GM12873 (cell line): ENCODE measurements around the gene ARHGAP19.

Experiments
- CTCF ChIP-seq: IDR thresholded peaks from 2 replicates; pipeline ENCODE4 v1.5.1; 2012; ENCODE audit warnings: low read depth, mild to moderate bottlenecking, moderate library complexity, low read length, control low read depth; ENCODE audit not compliant: insufficient read depth; ENCODE audit errors: missing control alignments

The ARHGAP19 gene

GRCh38 chr10:97270523-97271154 is 21.8 kb downstream of the ARHGAP19 start:
- no peak for TF ChIP-seq CTCF

- TF ChIP-seq CTCF, result no peak
Observed at GRCh38 chr10:97267671-97268070, 24.8 kb downstream of the ARHGAP19 start.

- no peak for TF ChIP-seq CTCF
Observed at GRCh38 chr10:97263971-97264370, 28.5 kb downstream of the ARHGAP19 start.

- TF ChIP-seq CTCF, result no peak
Observed at GRCh38 chr10:97261656-97262055, 30.8 kb downstream of the ARHGAP19 start.

GRCh38 chr10:97261183-97261582 is 31.3 kb downstream of the ARHGAP19 start:
- no peak for TF ChIP-seq CTCF

GRCh38 chr10:97259119-97259518 is 33.3 kb downstream of the ARHGAP19 start:
- TF ChIP-seq CTCF, result no peak

- no peak for TF ChIP-seq CTCF
Observed at GRCh38 chr10:97256356-97256755, 36.1 kb downstream of the ARHGAP19 start.
